Keratinocyte (primary cell): ENCODE results near the gene ARHGAP40. TPM values are rescaled to one million over a fixed set of nuclear protein-coding genes. Genes with fewer than 3 reads are reported as not detected.

Experiments used
- DNase-seq: peaks from one replicate; pipeline ENCODE4 v3.0.0-alpha.2; 2011; ENCODE audit warnings: low read depth, missing footprints, low spot score
- FAIRE-seq: peaks from 2 replicates; lab custom pipeline; 2011; peaks lifted over from hg19 to GRCh38; lab: Jason Lieb, UNC
- H2AFZ ChIP-seq: 2 replicates; pipeline ENCODE4 v1.6.0; 2012; ENCODE audit warnings: low read length, control low read depth, inconsistent platforms; ENCODE audit not compliant: control insufficient read depth
- H3K27ac ChIP-seq: 2 replicates; pipeline ENCODE4 v1.5.1; 2011; ENCODE audit warnings: low read length; ENCODE audit not compliant: control insufficient read depth, insufficient read depth
- H3K27me3 ChIP-seq: 3 replicates; pipeline ENCODE4 v1.6.0; 2011; ENCODE audit warnings: low read length; ENCODE audit not compliant: control insufficient read depth, insufficient read depth; ENCODE audit errors: extremely low read depth
- H3K36me3 ChIP-seq, 2 experiments: 2 replicates in 1 of 2; 3 replicates in 1 of 2; pipeline ENCODE4 v1.5.1; 2011; ENCODE audit warnings: low read length in 2 of 2, mild to moderate bottlenecking in 1 of 2; ENCODE audit not compliant: control insufficient read depth in 2 of 2, insufficient read depth in 2 of 2; ENCODE audit errors: extremely low read depth in 1 of 2
- H3K4me1 ChIP-seq: 3 replicates; pipeline ENCODE4 v1.5.1; 2011; ENCODE audit warnings: low read length; ENCODE audit not compliant: control insufficient read depth, insufficient read depth; ENCODE audit errors: extremely low read depth
- H3K4me2 ChIP-seq: 3 replicates; pipeline ENCODE4 v1.6.0; 2011; ENCODE audit warnings: low read depth, low read length; ENCODE audit not compliant: control insufficient read depth, insufficient read depth; ENCODE audit errors: extremely low read depth
- H3K4me3 ChIP-seq, 3 experiments: fragments of 200-600 bp in 1 of 3; sonication (generic) in 1 of 3; 2 replicates in 2 of 3; 3 replicates in 1 of 3; pipeline ENCODE4 v1.5.1; 2011 to 2016; ENCODE audit warnings: low read length in 3 of 3, mild to moderate bottlenecking in 3 of 3, control low read depth in 2 of 3, inconsistent platforms in 1 of 3, low read depth in 1 of 3, mixed read lengths in 1 of 3, mixed run types in 1 of 3, moderate library complexity in 1 of 3; ENCODE audit not compliant: control insufficient read depth in 2 of 3, insufficient read depth in 2 of 3; ENCODE audit errors: extremely low read depth in 1 of 3
- H3K79me2 ChIP-seq: 2 replicates; pipeline ENCODE4 v1.6.0; 2012; ENCODE audit warnings: low read length; ENCODE audit not compliant: control insufficient read depth, insufficient read depth
- H3K9ac ChIP-seq: 3 replicates; pipeline ENCODE4 v1.6.0; 2011; ENCODE audit warnings: low read length; ENCODE audit not compliant: control insufficient read depth, insufficient read depth; ENCODE audit errors: extremely low read depth
- H3K9me1 ChIP-seq: 3 replicates; pipeline ENCODE4 v1.6.0; 2011; ENCODE audit warnings: low read length; ENCODE audit not compliant: control insufficient read depth, insufficient read depth; ENCODE audit errors: extremely low read depth
- H3K9me3 ChIP-seq: 2 replicates; pipeline ENCODE4 v1.5.1; 2012; ENCODE audit warnings: low read depth, low read length; ENCODE audit not compliant: control insufficient read depth
- H4K20me1 ChIP-seq: 3 replicates; pipeline ENCODE4 v1.6.0; 2011; ENCODE audit warnings: low read length; ENCODE audit not compliant: control insufficient read depth, insufficient read depth; ENCODE audit errors: extremely low read depth
- CTCF ChIP-seq, 3 experiments: IDR thresholded peaks in 1 of 3; conservative IDR thresholded peaks in 1 of 3; optimal IDR thresholded peaks in 1 of 3; 2 replicates in 2 of 3; 3 replicates in 1 of 3; pipeline versions ENCODE3 to v1.5.1; 2011; ENCODE audit warnings: low read length in 3 of 3, mild to moderate bottlenecking in 3 of 3, moderate library complexity in 2 of 3, control low read depth in 1 of 3, inconsistent platforms in 1 of 3; ENCODE audit not compliant: insufficient read depth in 2 of 3; ENCODE audit errors: extremely low read depth in 1 of 3
- EZH2 ChIP-seq: IDR thresholded peaks from one replicate; pipeline ENCODE4 v1.6.1; 2012; ENCODE audit warnings: inconsistent platforms, mild to moderate bottlenecking, low read length, moderate library complexity
- dilution Hi-C: fragments of 300-500 bp; cut with MboI; formaldehyde crosslinking; loops from one replicate; pipeline ENCODE4 v1.7.0; 2020; ENCODE audit warnings: low sequenced_read_pairs; ENCODE audit not compliant: extremely low pct_ligation_motif_present
- polyA plus RNA-seq, 5 experiments: library from polyadenylated mRNA; depleted of rRNA in 3 of 5; stranded (reverse) in 3 of 5; stranded (forward) in 1 of 5; unstranded in 1 of 5; fragments of >200 nt; gene quantifications; 1 replicate in 1 of 5; 2 replicates in 3 of 5; 3 replicates in 1 of 5; pipeline versions ENCODE4 v1.2.1 to v1.2.3, GENCODE V29; 2011 to 2012; ENCODE audit warnings: missing spikeins in 2 of 5, low read depth in 1 of 5, low replicate concordance in 1 of 5

ARHGAP40 gene
- polyA plus RNA-seq, 1 donor (not counting 4 experiments of a cell fraction or from before 2014, with no cell fraction given) = 1.0 TPM

DNA sequence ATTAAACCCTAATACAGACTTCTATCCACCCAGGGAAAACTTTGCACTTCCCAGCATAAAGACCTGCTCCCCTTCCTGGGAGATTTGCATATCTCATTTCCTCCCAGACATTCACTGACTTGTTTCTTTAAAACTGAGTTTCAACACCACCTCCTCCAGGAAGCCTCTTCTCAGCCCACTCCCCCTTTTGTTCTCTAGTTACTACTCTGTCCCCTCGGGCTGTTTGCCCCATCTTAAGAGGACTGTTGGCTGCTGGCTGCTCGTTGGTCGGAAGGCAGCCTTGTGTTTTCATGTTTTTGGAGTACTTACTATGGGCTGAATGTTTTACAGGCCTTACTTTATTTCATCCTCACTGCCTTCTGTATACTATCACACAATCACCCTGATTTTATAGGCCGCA lies 6.6 kb downstream of the ARHGAP40 start:
- H3K36me3 ChIP-seq = no peaks in the 10 kb centered on the region
- no peak for FAIRE-seq
- no peak overlapping the region for H3K9ac ChIP-seq
- no peak overlapping the region for H3K4me3 ChIP-seq
- H3K4me1 ChIP-seq = peaks cover 14% of the 10 kb centered on the region
- H2AFZ ChIP-seq = no peak overlapping the region
- no peaks in the 10 kb centered on the region for H4K20me1 ChIP-seq
- no peaks in the 10 kb centered on the region for H3K9me1 ChIP-seq
- no peaks in the 10 kb centered on the region for H3K27me3 ChIP-seq
- H3K4me2 ChIP-seq = no peak overlapping the region
- dilution Hi-C loops = no loop called here
- H3K79me2 ChIP-seq = no peaks in the 10 kb centered on the region
- H3K27ac ChIP-seq = no peak overlapping the region
- DNase-seq = no peak
- no peak for TF ChIP-seq CTCF (optimal IDR thresholded peaks at IDR 0.05 in 1 of 3, IDR thresholded peaks at IDR 0.05 in 1 of 3, conservative IDR thresholded peaks at IDR 0.05 in 1 of 3; ENCODE audit: extremely low read depth in 1 of 3, insufficient read depth in 2 of 3, low read length in 3 of 3)
- TF ChIP-seq EZH2 = no peak
- no peaks in the 10 kb centered on the region for H3K9me3 ChIP-seq

GRCh38 chr20:38609815-38610214 lies 8.2 kb downstream of the ARHGAP40 start:
- DNase-seq (no peak), FAIRE-seq (no peak)
- Histone ChIP-seq H3K27me3 (no peaks in the 10 kb centered on the region), H3K4me2 (no peak overlapping the region), H2AFZ (no peak overlapping the region), H3K9ac (no peak overlapping the region), H3K9me3 (no peaks in the 10 kb centered on the region), H4K20me1 (no peaks in the 10 kb centered on the region), H3K27ac (no peak overlapping the region), H3K4me1 (peaks cover 14% of the 10 kb centered on the region), H3K4me3 (no peak overlapping the region), H3K9me1 (no peaks in the 10 kb centered on the region), H3K36me3 (no peaks in the 10 kb centered on the region), H3K79me2 (no peaks in the 10 kb centered on the region)
- TF ChIP-seq CTCF (optimal IDR thresholded peaks at IDR 0.05 in 1 of 3, IDR thresholded peaks at IDR 0.05 in 1 of 3, conservative IDR thresholded peaks at IDR 0.05 in 1 of 3; ENCODE audit: extremely low read depth in 1 of 3, insufficient read depth in 2 of 3, low read length in 3 of 3) (no peak), EZH2 (no peak)
- dilution Hi-C loops = no loop called here
